GM18511 (cell line): ENCODE results near the gene SOX9.

ENCODE experiments used
- ATAC-seq: cut with Tn5 transposase; IDR thresholded peaks from one replicate; pipeline ENCODE4 v1.9.1; 2021; ENCODE audit warnings: mild to moderate bottlenecking, moderate library complexity; ENCODE audit not compliant: unreplicated experiment

The SOX9 gene

GRCh38 chr17:72120642-72121163, at the start of gene SOX9:
TSS of gene SOX9 (plus strand) at chr17:72121020. CDS start at chr17:72121392, 372 bp downstream.
- peak; percentile 78 for ATAC-seq

GRCh38 chr17:72071330-72071729, 49.5 kb upstream of the SOX9 start:
- ATAC-seq: no peak

- ATAC-seq: no peak
Measured at GRCh38 chr17:72075995-72076677, 44.7 kb upstream of the SOX9 start.

- ATAC-seq: no peak
Measured at GRCh38 chr17:72076678-72077030, 44.2 kb upstream of the SOX9 start.

GRCh38 chr17:72077326-72077960, 43.4 kb upstream of the SOX9 start:
- ATAC-seq: no peak

GRCh38 chr17:72079700-72080099, 41.1 kb upstream of the SOX9 start:
- ATAC-seq: no peak

GRCh38 chr17:72087876-72088275, 32.9 kb upstream of the SOX9 start:
- ATAC-seq: no peak

GRCh38 chr17:72089453-72089987, 31.3 kb upstream of the SOX9 start:
- ATAC-seq: no peak

- no peak for ATAC-seq
Measured at GRCh38 chr17:72090108-72090507, 30.7 kb upstream of the SOX9 start.

GRCh38 chr17:72092710-72093322, 28.0 kb upstream of the SOX9 start:
- no peak for ATAC-seq

GRCh38 chr17:72093707-72094106, 27.1 kb upstream of the SOX9 start:
- ATAC-seq: no peak

GRCh38 chr17:72095316-72095715, 25.5 kb upstream of the SOX9 start:
- ATAC-seq: no peak

- no peak for ATAC-seq
Measured at GRCh38 chr17:72097144-72097543, 23.7 kb upstream of the SOX9 start.

- ATAC-seq: no peak
Measured at GRCh38 chr17:72099919-72100318, 20.9 kb upstream of the SOX9 start.

- ATAC-seq: no peak
Measured at GRCh38 chr17:72100470-72100869, 20.4 kb upstream of the SOX9 start.

GRCh38 chr17:72101526-72101925, 19.3 kb upstream of the SOX9 start:
- no peak for ATAC-seq

- ATAC-seq: no peak
Measured at GRCh38 chr17:72102366-72102765, 18.5 kb upstream of the SOX9 start.

- no peak for ATAC-seq
Measured at GRCh38 chr17:72104164-72104862, 16.5 kb upstream of the SOX9 start.

- ATAC-seq: no peak
Measured at GRCh38 chr17:72104863-72105234, 16.0 kb upstream of the SOX9 start.

- no peak for ATAC-seq
Measured at GRCh38 chr17:72107100-72107499, 13.7 kb upstream of the SOX9 start.

- ATAC-seq: no peak
Measured at GRCh38 chr17:72110231-72110941, 10.4 kb upstream of the SOX9 start.
